Right lobe of liver (tissue), 6 donors: ENCODE measurements around the gene AOAH. TPM values are rescaled to one million over a fixed set of nuclear protein-coding genes. Genes with fewer than 3 reads are reported as not detected.

ENCODE experiments used
- ATAC-seq, 4 donors: fragments of 200-7000 bp; cut with Tn5 transposase; one replicate each; pipeline ENCODE4 v1.9.1; 2020; ENCODE audit warnings: mild to moderate bottlenecking in 4 of 4, moderate library complexity in 4 of 4
- DNase-seq, 3 donors: peaks; one replicate each; pipeline ENCODE4 v3.0.0-alpha.2; 2020
- H3K27ac ChIP-seq, 3 donors: fragments of 200-600 bp; one replicate each; pipeline ENCODE4 v1.8.0; 2022
- H3K27me3 ChIP-seq, 2 donors: fragments of 200-600 bp; one replicate each; pipeline ENCODE4 v1.8.0; 2022
- H3K36me3 ChIP-seq, 4 donors: fragments of 200-600 bp; sonication (generic) in 1 of 4; one replicate each; pipeline versions ENCODE4 v1.5.1 to v1.8.0; 2017 to 2022; ENCODE audit warnings: control low read depth in 1 of 4
- H3K4me1 ChIP-seq, 4 donors: fragments of 200-600 bp; sonication (generic) in 1 of 4; one replicate each; pipeline versions ENCODE4 v1.5.1 to v1.8.0; 2017 to 2022; ENCODE audit warnings: control low read depth in 1 of 4
- H3K4me3 ChIP-seq, 3 donors: fragments of 200-600 bp; one replicate each; pipeline ENCODE4 v1.8.0; 2022
- H3K9me3 ChIP-seq, 4 donors: fragments of 200-600 bp; sonication (generic) in 1 of 4; one replicate each; pipeline versions ENCODE4 v1.5.1 to v1.8.0; 2017 to 2022; ENCODE audit warnings: control low read depth in 1 of 4
- CTCF ChIP-seq, 4 donors: fragments of 200-600 bp in 3 of 4; fragments of 450-650 bp in 1 of 4; IDR thresholded peaks; one replicate each; pipeline versions ENCODE4 v1.5.1 to v1.8.0; 2016 to 2022; ENCODE audit warnings: antibody characterized with exemption in 4 of 4, mild to moderate bottlenecking in 2 of 4
- POLR2A ChIP-seq: fragments of 450-650 bp; IDR thresholded peaks from one replicate; pipeline ENCODE4 v1.6.1; 2017; ENCODE audit warnings: antibody characterized with exemption, mild to moderate bottlenecking
- WGBS: methylation state at CpG from one replicate; pipeline ENCODE4 v1.1.6; 2018; ENCODE audit warnings: low coverage, low lambda C conversion rate; ENCODE audit not compliant: insufficient coverage; ENCODE audit errors: missing lambda C conversion rate; 5-methylcytosine and 5-hydroxymethylcytosine counted together
- intact Hi-C, 2 donors: fragments of 100-400 bp; cut with DNase I; formaldehyde crosslinking; loops; one replicate each; pipeline versions ENCODE4 v1.11.2 to v1.14.1; 2022
- total RNA-seq, 6 experiments: library from RNA; depleted of rRNA in 2 of 6; stranded (reverse); fragments of >200 nt in 2 of 6; fragmentation: NEBNext Ultra II Directional in 3 of 6; extraction: Animal tissue kit (Norgen Biotek cat#: 25700) in 3 of 6; gene quantifications; one replicate each; pipeline versions ENCODE4 v1.1.0 to v1.2.4, GENCODE V29; 2016 to 2023
- donor health status: DM: no; HTN: yes; CAD: no.
- donor health status: DM: no; HTN: no; CAD: no.
- donor health status: DM: no; HTN: no; CAD: no.
- donor health status: DM: no; HTN: yes; CAD: no.
- donor health status: DM: no; HTN: yes; CAD: no.

Gene AOAH
- total RNA-seq, 6 experiments from 2014 or later = 2.9 to 11.3 (median 6.4) TPM

GRCh38 chr7:36690041-36690440 is 34.3 kb downstream of the AOAH start:
- no peak for ATAC-seq
- intact Hi-C loops = no loop called here
- no peaks in the 10 kb centered on the region for H3K27me3 ChIP-seq
- H3K27ac ChIP-seq = no peak overlapping the region
- no peak for DNase-seq
- TF ChIP-seq POLR2A (no peak), CTCF (IDR thresholded peaks at IDR 0.05) (no peak)
- 84% methylated on average over 4 of the region's 4 CpGs for WGBS
- no peaks in the 10 kb centered on the region for H3K4me1 ChIP-seq
- H3K36me3 ChIP-seq = no peaks in the 10 kb centered on the region
- no peak overlapping the region for H3K4me3 ChIP-seq
- H3K9me3 ChIP-seq = no peaks in the 10 kb centered on the region

GRCh38 chr7:36686499-36686898 is 37.8 kb downstream of the AOAH start:
- no peaks in the 10 kb centered on the region for H3K9me3 ChIP-seq
- 42% methylated on average over 1 of the region's 5 CpGs for WGBS
- DNase-seq (no peak), ATAC-seq (peak in 3 of 4 donors; percentile 33 to 52 (median 39))
- H3K27me3 ChIP-seq = no peaks in the 10 kb centered on the region
- H3K4me1 ChIP-seq = no peaks in the 10 kb centered on the region
- H3K27ac ChIP-seq = no peak overlapping the region
- H3K36me3 ChIP-seq = no peaks in the 10 kb centered on the region
- intact Hi-C loops = no loop called here
- no peak for TF ChIP-seq CTCF (IDR thresholded peaks at IDR 0.05)
- TF ChIP-seq POLR2A = no peak
- no peak overlapping the region for H3K4me3 ChIP-seq

GRCh38 chr7:36684954-36685353 is 39.3 kb downstream of the AOAH start:
- Histone ChIP-seq H3K27ac (no peak overlapping the region), H3K4me3 (no peak overlapping the region), H3K27me3 (no peaks in the 10 kb centered on the region), H3K36me3 (no peaks in the 10 kb centered on the region), H3K4me1 (no peaks in the 10 kb centered on the region), H3K9me3 (no peaks in the 10 kb centered on the region)
- ATAC-seq = no peak
- intact Hi-C loops = loop anchor here in 1 of 2 donors (5.0 kb wide), 1 partner anchor 197 kb away; no protein-coding TSS in a partner anchor
- TF ChIP-seq POLR2A (no peak), CTCF (IDR thresholded peaks at IDR 0.05) (no peak)
- no peak for DNase-seq
- 55% methylated on average over 3 of the region's 3 CpGs for WGBS

GRCh38 chr7:36683695-36684357 is 40.5 kb downstream of the AOAH start:
- H3K4me3 ChIP-seq = no peak overlapping the region
- H3K9me3 ChIP-seq = no peaks in the 10 kb centered on the region
- H3K36me3 ChIP-seq = no peaks in the 10 kb centered on the region
- H3K27me3 ChIP-seq = no peaks in the 10 kb centered on the region
- TF ChIP-seq POLR2A (no peak), CTCF (IDR thresholded peaks at IDR 0.05) (no peak)
- no peak overlapping the region for H3K27ac ChIP-seq
- ATAC-seq (no peak), DNase-seq (no peak)
- H3K4me1 ChIP-seq = no peaks in the 10 kb centered on the region
- intact Hi-C loops = loop anchor here in 1 of 2 donors (5.0 kb wide), 1 partner anchor 198 kb away; no protein-coding TSS in a partner anchor
- 85% methylated on average over 4 of the region's 4 CpGs for WGBS
